ENCODE data around the gene DNAAF8. TPM values are rescaled to one million over a fixed set of nuclear protein-coding genes. Genes with fewer than 3 reads are reported as not detected.

Gene DNAAF8
- total and polyA plus RNA-seq, 2 of the 4 experiments (the other 2 are of a cell fraction) = 0.54 to 1.7 TPM

- Histone ChIP-seq H3K56ac (ENCODE audit: extremely low read depth, insufficient read depth, low read length) (no peak overlapping the region; the same call in 1 of the 2 replicates), H2BK120ac (ENCODE audit: low read depth, low read length) (no peak overlapping the region), H3K36me3 (ENCODE audit: control insufficient read depth, insufficient read depth, low read length) (peaks cover 67% of the 10 kb centered on the region), H3K4me2 (ENCODE audit: low read depth, low read length) (no peak overlapping the region), H3K23ac (ENCODE audit: low read depth, low read length) (no peak overlapping the region), H3K4me3 (ENCODE audit: insufficient read depth, low read depth, low read length) (no peak overlapping the region), H3K18ac (ENCODE audit: low read depth, low read length) (no peak overlapping the region), H2AK5ac (ENCODE audit: low read depth, low read length) (no peak overlapping the region), H2BK5ac (ENCODE audit: low read depth, low read length, poor library complexity, severe bottlenecking) (no peak overlapping the region), H4K20me1 (ENCODE audit: insufficient read depth, low read length) (peaks cover 20% of the 10 kb centered on the region), H2AK9ac (replicated peaks; ENCODE audit: low read depth, low read length, poor library complexity) (no peak overlapping the region), H3K4me1 (ENCODE audit: control insufficient read depth, insufficient read depth, low read length) (peaks cover 4% of the 10 kb centered on the region; the same call in 1 of the 2 replicates), H3K4ac (ENCODE audit: low read depth, low read length) (no peak overlapping the region), H3K79me1 (ENCODE audit: low read depth in 1 of 2, low read length in 2 of 2) (peaks cover 0 to 21% of the 10 kb centered on the region in 2 experiments; a peak in 3 of 4 replicates), H3K14ac (replicated peaks; ENCODE audit: low read depth, low read length) (no peak overlapping the region), H2AFZ (replicated peaks; ENCODE audit: low read length, poor library complexity) (no peak overlapping the region), H4K8ac (ENCODE audit: low read depth in 2 of 2, low read length in 2 of 2) (no peak overlapping the region), H3K9me3 (ENCODE audit: control insufficient read depth, insufficient read depth, low read length) (no peaks in the 10 kb centered on the region), H3K9me1 (ENCODE audit: insufficient read depth, low read length) (0 out of 2 replicates have a peak, but pooled peaks cover 3% of the 10 kb centered on the region), H2BK15ac (ENCODE audit: low read depth, low read length) (no peak overlapping the region), H3K27me3 (ENCODE audit: control insufficient read depth, insufficient read depth, low read length) (no peaks in the 10 kb centered on the region), H4K5ac (ENCODE audit: low read depth, low read length) (no peak overlapping the region), H2BK20ac (ENCODE audit: low read depth, low read length) (no peak overlapping the region), H4K91ac (ENCODE audit: insufficient read depth, low read depth, low read length) (no peak overlapping the region), H3K9ac (ENCODE audit: low read depth, low read length) (no peak overlapping the region), H3K27ac (ENCODE audit: insufficient read depth, low read length) (no peak overlapping the region)
- dilution Hi-C loops (cut with HindIII; ENCODE audit: low sequenced_read_pairs, unreplicated experiment) (no loop called here), in situ Hi-C loops (cut with MboI; ENCODE audit: low sequenced_read_pairs) (no loop called here), intact Hi-C loops (cut with micrococcal nuclease) (no loop called here)
- no TSS peak for BruUV-seq (replicated peaks)
- WGBS, 2 experiments (ENCODE audit: extremely low coverage in 2 of 2, insufficient read length in 1 of 2) = 96% methylated on average over 9 of the region's 19 CpGs; no CpG with 5 or more reads in 1 of the 2 experiments
- ChIA-PET CTCF (interaction anchor here (0.9 kb wide), 1 partner anchor 75 kb away, joined by 3 read pairs; the partner anchor contains the start of gene MGRN1), POLR2A (ENCODE audit: unreplicated experiment) (no interaction called here)
- TF ChIP-seq NFE2L2 (IDR thresholded peaks at IDR 0.05; ENCODE audit: low read depth, low read length) (no peak), MAZ (IDR thresholded peaks at IDR 0.05; ENCODE audit: borderline replicate concordance, low read depth, low read length) (no peak), POLR2A (IDR thresholded peaks at IDR 0.05; ENCODE audit: low read depth, low read length) (no peak), MAFK (IDR thresholded peaks at IDR 0.05; ENCODE audit: low read depth, low read length) (no peak), ELK1 (IDR thresholded peaks at IDR 0.05; ENCODE audit: borderline replicate concordance, low read depth, low read length) (no peak), RFX5 (IDR thresholded peaks at IDR 0.05; ENCODE audit: low read depth, low read length) (no peak), SMC3 (IDR thresholded peaks at IDR 0.05; ENCODE audit: low read depth, low read length) (no peak)
- DNase-seq = no peak
- no peak for ATAC-seq (ENCODE audit: low read depth)
Observed at GRCh38 chr16:4699046-4699556, 35.2 kb upstream of the DNAAF8 start.

Measured in IMR-90 (cell line).